Loucy (cell line): ENCODE data around the gene PCSK5.

ENCODE experiments used
- H2AFZ ChIP-seq: fragments of 200-600 bp; sonication (generic); 2 replicates; pipeline ENCODE4 v1.6.0; 2016; ENCODE audit warnings: antibody characterized with exemption, mild to moderate bottlenecking, low read length, moderate library complexity
- H3F3A ChIP-seq: fragments of 200-600 bp; 2 replicates; pipeline ENCODE4 v1.6.0; 2016; ENCODE audit warnings: antibody characterized with exemption, low read depth, mild to moderate bottlenecking
- H3K27me3 ChIP-seq: fragments of 200-600 bp; sonication (generic); 2 replicates; pipeline ENCODE4 v1.6.1; 2014; ENCODE audit warnings: low read length, mild to moderate bottlenecking; ENCODE audit not compliant: insufficient read depth, poor library complexity, severe bottlenecking
- H3K36me3 ChIP-seq: fragments of 200-600 bp; sonication (generic); 2 replicates; pipeline ENCODE4 v1.6.1; 2016; ENCODE audit warnings: low read length; ENCODE audit not compliant: insufficient read depth
- H3K4me1 ChIP-seq: fragments of 200-600 bp; sonication (generic); 2 replicates; pipeline ENCODE4 v1.5.1; 2014; ENCODE audit warnings: low read length, mild to moderate bottlenecking; ENCODE audit not compliant: insufficient read depth, poor library complexity, severe bottlenecking
- H3K4me2 ChIP-seq: fragments of 200-600 bp; sonication (generic); 2 replicates; pipeline ENCODE4 v1.6.0; 2014; ENCODE audit warnings: antibody characterized with exemption, low read length, low read depth, mild to moderate bottlenecking; ENCODE audit not compliant: poor library complexity, severe bottlenecking
- H3K4me3 ChIP-seq: fragments of 200-600 bp; sonication (generic); 2 replicates; pipeline ENCODE4 v1.5.1; 2014; ENCODE audit warnings: low read length, mild to moderate bottlenecking, mixed read lengths; ENCODE audit not compliant: poor library complexity, severe bottlenecking
- H3K79me2 ChIP-seq: fragments of 200-600 bp; sonication (generic); 2 replicates; pipeline ENCODE4 v1.6.1; 2014; ENCODE audit warnings: low read length; ENCODE audit not compliant: insufficient read depth
- H3K9ac ChIP-seq: fragments of 200-600 bp; sonication (generic); 2 replicates; pipeline ENCODE4 v1.6.0; 2014; ENCODE audit warnings: mild to moderate bottlenecking, low read depth, low read length, moderate library complexity; ENCODE audit not compliant: poor library complexity, severe bottlenecking
- H3K9me2 ChIP-seq: fragments of 200-600 bp; sonication (generic); replicated peaks from 2 replicates; pipeline ENCODE4 v1.6.1; 2016; ENCODE audit warnings: low read depth, low read length, mixed read lengths
- H3K9me3 ChIP-seq: fragments of 200-600 bp; sonication (generic); 2 replicates; pipeline ENCODE4 v1.6.1; 2014; ENCODE audit warnings: mild to moderate bottlenecking, antibody characterized with exemption, low read length, low read depth; ENCODE audit not compliant: insufficient read depth
- H4K20me1 ChIP-seq: fragments of 200-600 bp; sonication (generic); 2 replicates; pipeline ENCODE4 v1.6.0; 2014; ENCODE audit warnings: antibody characterized with exemption, low read length, mild to moderate bottlenecking; ENCODE audit not compliant: insufficient read depth, poor library complexity, severe bottlenecking
- EZH2phosphoT487 ChIP-seq: fragments of 200-600 bp; IDR thresholded peaks from 2 replicates; pipeline ENCODE4 v1.6.1; 2018; ENCODE audit warnings: antibody characterized with exemption, mild to moderate bottlenecking, moderate library complexity, borderline replicate concordance
- TF ChIP-seq, protein P1 (sequence below): fragments of 200-600 bp; sonication (generic); conservative IDR thresholded peaks from 2 replicates; pipeline ENCODE4 v1.5.1; 2014; ENCODE audit warnings: mild to moderate bottlenecking, antibody characterized with exemption, low read length

The PCSK5 gene

DNA sequence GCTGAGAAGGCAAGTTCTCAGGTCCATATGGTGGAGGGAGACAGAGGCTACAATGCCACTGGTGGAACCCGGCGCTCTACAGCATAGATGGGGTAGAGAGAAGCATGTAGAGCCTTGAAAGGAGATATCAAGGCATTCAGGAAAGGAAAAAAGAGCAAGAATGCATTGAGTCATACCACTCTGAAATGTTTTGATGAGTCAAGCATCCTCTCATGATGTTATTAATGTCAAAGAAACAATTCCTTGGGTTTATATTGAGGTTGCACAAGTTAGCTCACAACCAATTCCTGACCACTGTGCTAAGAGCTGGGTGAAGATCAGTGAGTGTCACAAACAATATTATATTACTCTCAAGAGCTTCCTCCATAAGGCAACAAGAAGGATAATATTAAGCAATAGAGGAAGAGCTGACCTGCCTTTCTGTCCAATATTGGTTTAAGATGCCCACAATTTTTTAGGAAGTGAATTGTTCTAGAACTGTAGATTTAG lies 325.7 kb downstream of the PCSK5 start:
- Histone ChIP-seq H3K36me3 (no peaks in the 10 kb centered on the region), H3K79me2 (no peaks in the 10 kb centered on the region), H3F3A (no peaks in the 10 kb centered on the region), H3K9me2 (no peaks in the 10 kb centered on the region), H3K27me3 (no peaks in the 10 kb centered on the region), H3K4me2 (no peak overlapping the region), H4K20me1 (no peaks in the 10 kb centered on the region), H2AFZ (no peak overlapping the region; the same call in 1 of the 2 replicates), H3K9me3 (no peaks in the 10 kb centered on the region), H3K4me1 (no peaks in the 10 kb centered on the region), H3K9ac (no peak overlapping the region), H3K4me3 (no peak overlapping the region)
- TF ChIP-seq, protein P1, sequence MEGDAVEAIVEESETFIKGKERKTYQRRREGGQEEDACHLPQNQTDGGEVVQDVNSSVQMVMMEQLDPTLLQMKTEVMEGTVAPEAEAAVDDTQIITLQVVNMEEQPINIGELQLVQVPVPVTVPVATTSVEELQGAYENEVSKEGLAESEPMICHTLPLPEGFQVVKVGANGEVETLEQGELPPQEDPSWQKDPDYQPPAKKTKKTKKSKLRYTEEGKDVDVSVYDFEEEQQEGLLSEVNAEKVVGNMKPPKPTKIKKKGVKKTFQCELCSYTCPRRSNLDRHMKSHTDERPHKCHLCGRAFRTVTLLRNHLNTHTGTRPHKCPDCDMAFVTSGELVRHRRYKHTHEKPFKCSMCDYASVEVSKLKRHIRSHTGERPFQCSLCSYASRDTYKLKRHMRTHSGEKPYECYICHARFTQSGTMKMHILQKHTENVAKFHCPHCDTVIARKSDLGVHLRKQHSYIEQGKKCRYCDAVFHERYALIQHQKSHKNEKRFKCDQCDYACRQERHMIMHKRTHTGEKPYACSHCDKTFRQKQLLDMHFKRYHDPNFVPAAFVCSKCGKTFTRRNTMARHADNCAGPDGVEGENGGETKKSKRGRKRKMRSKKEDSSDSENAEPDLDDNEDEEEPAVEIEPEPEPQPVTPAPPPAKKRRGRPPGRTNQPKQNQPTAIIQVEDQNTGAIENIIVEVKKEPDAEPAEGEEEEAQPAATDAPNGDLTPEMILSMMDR: no peak
- TF ChIP-seq EZH2phosphoT487: no peak

DNA sequence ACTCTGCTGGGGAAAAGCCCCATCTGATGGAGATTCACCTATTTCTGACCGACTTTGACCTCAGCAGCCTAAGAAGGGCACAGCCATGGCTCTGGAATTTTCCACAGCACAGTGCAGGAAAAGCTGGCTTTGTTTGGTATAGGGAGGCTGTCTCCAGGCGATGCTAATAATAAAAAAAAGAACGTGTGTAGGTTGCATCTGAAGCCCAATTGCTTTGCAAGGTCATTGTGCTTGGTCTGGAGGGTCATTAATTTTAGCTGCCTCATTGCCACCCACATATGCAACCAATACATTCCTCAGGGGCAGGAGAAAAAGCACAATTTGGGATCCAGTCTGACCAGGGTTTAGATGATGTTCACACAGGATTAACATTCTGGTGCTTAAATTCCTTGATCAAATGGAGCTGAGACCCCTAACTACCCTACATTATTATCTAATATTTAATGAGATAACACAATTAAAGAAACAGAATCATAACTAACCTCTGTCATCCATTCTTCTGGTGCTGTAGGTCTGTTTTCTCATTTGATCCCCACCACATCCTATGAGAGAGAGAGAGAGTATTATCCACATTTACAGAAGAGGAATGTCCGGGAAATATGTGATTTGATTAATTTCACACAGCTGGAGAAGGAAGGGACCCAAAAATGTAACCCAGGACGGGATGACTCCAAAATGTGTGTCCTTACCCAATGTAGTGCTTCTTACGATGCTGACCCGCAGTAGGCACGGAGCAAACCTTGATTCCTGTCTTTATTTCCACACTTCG lies 327.8 kb downstream of the PCSK5 start:
- Histone ChIP-seq H3K9me2 (no peaks in the 10 kb centered on the region), H3K79me2 (no peaks in the 10 kb centered on the region), H3K27me3 (no peaks in the 10 kb centered on the region), H3K36me3 (no peaks in the 10 kb centered on the region), H3K9ac (no peak overlapping the region), H3K4me3 (no peak overlapping the region), H3K9me3 (no peaks in the 10 kb centered on the region), H2AFZ (no peak overlapping the region), H3K4me2 (no peak overlapping the region), H3K4me1 (no peaks in the 10 kb centered on the region), H3F3A (no peaks in the 10 kb centered on the region), H4K20me1 (no peaks in the 10 kb centered on the region)
- TF ChIP-seq, protein P1: no peak
- TF ChIP-seq EZH2phosphoT487: no peak

DNA sequence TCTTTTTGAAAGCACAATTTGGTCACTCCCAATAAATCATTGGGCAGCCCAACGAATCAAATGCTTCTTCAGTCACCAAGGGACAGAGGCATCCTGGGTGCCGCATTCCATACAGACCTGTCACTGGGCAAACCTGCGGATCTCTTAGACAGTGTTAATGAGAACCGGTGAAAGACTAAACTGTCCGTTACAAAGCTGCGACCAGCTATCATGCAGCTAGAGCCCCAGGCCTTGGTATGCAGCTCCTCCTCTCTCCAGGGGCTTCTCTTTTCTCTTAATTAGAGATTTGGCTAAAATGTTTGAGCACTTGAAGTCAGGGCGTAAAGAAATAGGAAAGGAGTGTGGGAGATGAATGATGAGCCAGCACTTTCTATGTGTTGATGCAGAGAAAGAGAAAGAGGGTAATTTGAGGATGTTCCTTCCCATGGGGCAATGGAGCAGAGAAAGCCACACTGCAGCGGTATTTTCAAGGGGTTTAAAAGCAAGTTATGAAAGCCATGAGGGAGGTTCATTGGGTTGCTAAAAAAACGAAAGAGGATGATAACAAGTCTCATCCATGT lies 328.5 kb downstream of the PCSK5 start:
- H3F3A ChIP-seq: no peaks in the 10 kb centered on the region
- no peaks in the 10 kb centered on the region for H3K79me2 ChIP-seq
- H3K27me3 ChIP-seq: no peaks in the 10 kb centered on the region
- no peak for TF ChIP-seq EZH2phosphoT487
- TF ChIP-seq, protein P1: no peak
- no peak overlapping the region for H3K4me2 ChIP-seq
- H3K9me2 ChIP-seq: no peaks in the 10 kb centered on the region
- H3K4me1 ChIP-seq: no peaks in the 10 kb centered on the region
- H3K9me3 ChIP-seq: no peaks in the 10 kb centered on the region
- no peaks in the 10 kb centered on the region for H3K36me3 ChIP-seq
- no peak overlapping the region for H3K9ac ChIP-seq
- no peaks in the 10 kb centered on the region for H4K20me1 ChIP-seq
- H2AFZ ChIP-seq: no peak overlapping the region
- H3K4me3 ChIP-seq: no peak overlapping the region
